ENCODE data around the gene TSC2.
A peak's percentile ranks its signal among the peaks of the same experiment; 100 is the strongest.
"Not testable (repeated sequence)": the region's sequence is repeated elsewhere in the genome, so short reads cannot be mapped to it uniquely, and the experiment has no call there.

TSC2 gene

DNA sequence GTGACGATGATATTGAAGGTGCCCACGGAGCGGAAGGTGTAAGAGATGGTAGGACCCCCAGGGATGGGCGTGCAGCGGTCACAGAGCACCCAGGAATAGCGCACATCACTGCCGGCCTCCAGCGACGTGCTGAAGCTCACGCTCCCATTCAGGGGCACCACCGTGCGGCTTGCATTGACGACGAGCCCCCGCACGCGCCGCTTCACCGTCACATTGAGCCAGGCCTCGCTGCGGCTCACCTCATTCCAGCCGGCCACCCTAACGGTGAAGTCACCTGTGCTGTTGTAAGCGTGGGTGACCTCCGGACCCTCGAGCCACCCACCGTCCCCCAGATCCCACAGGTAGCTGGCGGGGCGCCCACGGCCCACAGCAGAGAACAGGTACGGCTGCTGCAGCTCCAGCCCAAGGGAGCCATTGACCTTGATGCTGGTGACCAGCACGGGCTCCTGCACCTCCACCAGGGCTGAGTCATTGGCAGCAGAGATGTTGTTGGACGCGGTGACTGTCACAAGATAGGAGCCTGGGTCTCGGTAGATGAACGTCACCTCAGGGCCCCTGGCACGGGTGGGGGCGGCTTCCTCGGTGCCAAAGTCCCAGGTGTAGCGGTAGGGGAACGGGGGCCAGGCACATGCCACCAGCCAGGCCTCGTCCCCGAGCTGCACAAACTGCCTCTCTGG is 62.7 kb downstream of the TSC2 start:
- not testable (repeated sequence) for H3K27ac Mint-ChIP-seq; H3K4me3 Mint-ChIP-seq; H3K36me3 Mint-ChIP-seq (ENCODE audit: low read depth); H3K9me3 Mint-ChIP-seq; H3K27me3 Mint-ChIP-seq; DNase-seq; H3K4me1 Mint-ChIP-seq; ATAC-seq

DNA sequence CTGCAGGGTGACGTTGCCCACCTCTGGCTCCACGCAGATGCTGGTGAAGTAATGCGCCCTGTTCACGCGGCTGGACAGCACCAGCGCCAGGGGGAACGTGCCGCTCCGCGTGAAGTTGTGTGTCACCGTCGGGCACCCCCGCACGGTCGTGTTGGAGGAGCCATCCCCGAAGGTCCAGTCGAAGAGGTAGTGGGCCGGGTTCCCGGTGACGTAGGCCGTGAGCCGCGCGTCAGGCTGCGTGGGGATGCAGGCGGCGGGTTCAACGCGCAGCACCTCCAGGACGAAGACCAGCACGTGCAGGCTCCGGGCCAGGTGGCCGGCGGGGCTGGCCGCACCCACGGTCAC is 63.2 kb downstream of the TSC2 start:
- not testable (repeated sequence) for H3K4me3 Mint-ChIP-seq; H3K36me3 Mint-ChIP-seq (ENCODE audit: low read depth); H3K9me3 Mint-ChIP-seq; ATAC-seq; DNase-seq; H3K27me3 Mint-ChIP-seq; H3K27ac Mint-ChIP-seq; H3K4me1 Mint-ChIP-seq

DNA sequence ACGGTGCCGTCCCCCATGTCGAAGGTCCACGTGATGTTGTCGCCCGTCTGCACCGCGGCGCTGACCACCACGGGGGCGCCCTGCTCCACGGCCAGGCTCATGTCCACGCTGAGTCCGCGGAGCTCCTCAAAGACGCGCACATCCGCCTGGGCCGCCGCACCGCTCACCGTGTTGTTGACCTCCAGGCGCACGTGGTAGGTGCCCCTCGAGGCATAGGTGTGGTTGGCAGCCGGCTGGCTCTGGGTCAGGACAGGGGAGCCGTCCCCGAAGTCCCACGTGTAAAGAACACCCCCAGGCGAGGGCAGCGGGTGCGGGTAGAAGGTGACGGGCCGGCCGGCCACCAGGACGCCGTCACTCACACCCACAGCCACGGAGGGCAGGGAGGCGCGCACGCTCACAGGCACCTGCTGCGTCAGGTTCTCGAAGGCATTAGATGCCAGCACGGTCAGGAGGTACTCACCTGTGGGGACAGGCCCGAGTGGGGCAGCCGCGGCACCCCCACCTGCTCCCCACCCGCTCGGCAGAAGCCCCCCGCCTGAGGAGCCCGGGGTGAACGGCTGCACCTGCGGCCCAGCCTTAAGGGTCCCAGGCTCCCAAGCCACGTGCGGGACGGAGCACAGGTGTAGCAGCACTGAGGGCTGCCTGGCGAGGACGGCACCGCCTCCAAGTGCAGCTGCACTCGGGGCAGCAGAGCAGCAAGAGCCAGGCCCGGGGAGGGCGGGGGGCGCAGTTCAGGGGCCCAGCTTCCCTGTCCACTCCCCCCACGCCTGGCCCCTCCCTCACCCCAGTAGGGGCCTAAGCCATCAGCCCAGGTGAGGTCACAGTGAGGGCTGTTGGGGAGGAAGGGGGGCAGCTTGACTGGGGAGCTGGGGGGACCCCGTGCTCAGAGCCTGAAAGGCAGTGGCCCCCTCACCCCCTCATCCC is 63.9 kb downstream of the TSC2 start:
- not testable (repeated sequence) for H3K4me1 Mint-ChIP-seq; H3K27me3 Mint-ChIP-seq; H3K27ac Mint-ChIP-seq; H3K36me3 Mint-ChIP-seq (ENCODE audit: low read depth); H3K9me3 Mint-ChIP-seq; H3K4me3 Mint-ChIP-seq; DNase-seq
- peak; percentile 7 for ATAC-seq

DNA sequence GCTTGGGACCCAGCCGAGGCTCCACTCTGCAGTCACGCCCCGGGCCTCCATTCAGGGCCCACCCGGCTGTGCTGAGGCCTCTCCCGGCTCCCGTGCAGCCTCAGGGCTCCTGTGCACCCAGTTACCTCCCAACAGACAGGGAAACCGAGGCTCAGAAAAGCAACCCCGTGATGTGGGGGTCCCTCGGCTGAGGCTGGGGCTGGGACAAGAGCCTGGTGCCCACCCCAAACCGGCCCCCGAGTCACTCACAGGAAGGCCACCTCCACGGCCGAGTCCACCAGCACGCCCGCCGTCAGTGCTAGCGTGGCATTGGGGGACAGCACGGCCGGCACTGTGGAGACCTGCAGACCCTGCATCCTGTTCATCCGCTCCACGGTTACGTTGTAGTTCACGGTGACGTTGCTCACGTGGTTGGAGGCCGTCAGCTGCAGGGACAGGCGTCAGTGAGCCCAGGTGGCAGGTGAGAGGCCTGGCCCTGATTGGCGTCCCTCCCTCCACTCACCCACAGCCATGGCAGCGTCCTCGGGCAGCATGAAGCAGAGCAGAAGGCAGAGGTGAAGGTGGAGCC is 64.8 kb downstream of the TSC2 start:
- DNase-seq; H3K9me3 Mint-ChIP-seq; H3K27ac Mint-ChIP-seq; H3K4me3 Mint-ChIP-seq; H3K27me3 Mint-ChIP-seq; H3K36me3 Mint-ChIP-seq (ENCODE audit: low read depth); ATAC-seq; H3K4me1 Mint-ChIP-seq: not testable (repeated sequence)

DNA sequence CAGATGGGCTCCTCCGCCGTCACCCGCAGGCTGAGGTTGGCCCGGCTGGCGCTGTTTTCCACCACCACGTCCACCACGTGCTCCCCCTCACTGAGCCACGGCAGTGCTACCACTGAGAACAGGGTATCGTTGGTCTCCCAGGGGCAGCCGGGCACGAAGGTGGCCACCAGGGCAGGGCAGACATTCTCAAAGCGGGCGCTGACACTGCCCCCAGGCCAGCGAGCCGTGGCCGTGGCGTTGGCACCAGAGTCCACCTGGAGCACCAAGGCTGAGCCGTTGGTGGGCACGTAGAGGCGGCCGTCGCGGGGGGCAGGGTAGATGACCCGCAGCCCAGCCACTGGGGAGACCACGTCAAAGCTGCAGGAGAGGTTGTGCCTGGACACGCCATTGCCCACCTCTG is 66.4 kb downstream of the TSC2 start:
- H3K36me3 Mint-ChIP-seq (ENCODE audit: low read depth); H3K27ac Mint-ChIP-seq; H3K4me3 Mint-ChIP-seq; DNase-seq; H3K27me3 Mint-ChIP-seq; H3K9me3 Mint-ChIP-seq; ATAC-seq; H3K4me1 Mint-ChIP-seq: not testable (repeated sequence)

DNA sequence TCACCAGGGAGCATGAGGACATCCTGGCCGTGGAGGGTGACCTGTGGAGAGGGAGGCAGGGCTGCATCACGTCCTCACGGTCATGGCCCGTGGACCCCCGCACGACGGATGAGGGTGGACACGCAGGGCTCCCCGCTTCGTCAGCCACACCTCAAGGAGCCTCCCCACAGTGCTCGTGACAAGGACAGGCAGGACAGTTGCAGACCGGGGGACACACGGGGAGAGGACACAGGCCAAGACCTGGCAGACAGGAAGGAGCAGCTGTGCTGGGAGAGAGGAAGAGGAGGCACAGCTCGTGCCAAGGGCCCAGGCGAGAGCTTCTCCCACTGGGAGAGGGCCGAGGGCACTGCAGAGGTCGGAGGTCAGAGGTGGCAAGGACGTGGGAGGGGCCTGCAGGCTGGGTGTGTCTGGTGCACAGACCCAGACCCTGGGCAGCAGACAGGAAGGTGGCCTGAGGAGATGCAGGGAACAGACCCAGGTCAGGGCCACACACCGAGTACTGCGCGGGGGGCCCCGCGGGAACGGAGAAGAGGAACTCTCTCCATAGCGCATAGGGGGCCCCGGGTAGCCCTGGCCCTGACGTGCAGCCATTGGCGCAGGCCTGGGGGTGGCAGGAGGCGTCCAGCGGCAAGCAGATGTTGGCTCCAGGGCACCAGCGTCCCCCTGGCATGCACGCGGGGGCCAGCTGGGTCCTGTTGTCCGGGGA is 67.3 kb downstream of the TSC2 start:
- H3K9me3 Mint-ChIP-seq; H3K4me3 Mint-ChIP-seq; H3K4me1 Mint-ChIP-seq; H3K36me3 Mint-ChIP-seq (ENCODE audit: low read depth); ATAC-seq; H3K27ac Mint-ChIP-seq; H3K27me3 Mint-ChIP-seq; DNase-seq: not testable (repeated sequence)

DNA sequence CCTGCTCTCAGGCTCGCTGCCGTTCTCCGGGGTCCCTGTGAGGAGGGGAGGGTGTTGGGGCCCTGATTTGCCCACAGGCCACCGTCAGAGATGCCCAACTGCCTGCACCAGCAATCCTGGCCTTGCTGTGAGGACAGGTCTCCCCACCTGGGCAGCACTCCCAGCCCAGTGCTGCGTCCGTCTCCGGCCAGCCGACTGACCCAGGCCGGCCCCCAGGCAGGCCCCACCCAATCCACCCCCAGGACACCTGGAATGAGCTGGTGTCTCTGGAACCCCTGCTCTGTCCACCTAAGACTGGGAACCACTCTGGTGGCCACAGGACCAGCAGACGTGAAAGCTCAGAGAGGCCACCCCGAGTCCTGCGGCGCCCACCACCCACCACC is 67.8 kb downstream of the TSC2 start:
- H3K4me3 Mint-ChIP-seq: no peak overlapping the region
- H3K4me1 Mint-ChIP-seq: no peaks in the 10 kb centered on the region
- no peaks in the 10 kb centered on the region for H3K36me3 Mint-ChIP-seq (ENCODE audit: low read depth)
- no peak for DNase-seq
- no peak for ATAC-seq
- H3K27ac Mint-ChIP-seq: no peak overlapping the region
- H3K9me3 Mint-ChIP-seq: no peaks in the 10 kb centered on the region
- no peaks in the 10 kb centered on the region for H3K27me3 Mint-ChIP-seq

DNA sequence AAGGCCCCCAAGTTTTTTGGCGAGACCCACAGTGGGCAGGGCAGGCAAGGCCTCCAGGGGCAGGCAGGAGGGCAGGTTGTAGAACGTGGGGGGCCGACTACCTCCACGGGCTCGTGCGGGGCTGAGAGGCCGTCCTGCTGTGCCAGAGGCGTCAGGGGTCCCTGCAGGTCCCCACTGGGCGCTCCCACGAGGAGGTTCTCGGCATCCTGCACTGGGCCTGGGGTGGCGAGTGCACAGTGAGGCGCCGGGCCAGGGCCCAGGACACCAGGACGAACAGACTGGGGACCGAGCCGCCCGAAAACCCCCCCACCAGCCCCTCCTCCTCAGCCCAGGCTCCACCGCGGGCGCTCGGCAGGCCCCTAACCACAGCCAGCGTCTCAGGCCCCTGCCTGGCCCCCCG is 68.6 kb downstream of the TSC2 start:
- ATAC-seq: not testable (repeated sequence)

DNA sequence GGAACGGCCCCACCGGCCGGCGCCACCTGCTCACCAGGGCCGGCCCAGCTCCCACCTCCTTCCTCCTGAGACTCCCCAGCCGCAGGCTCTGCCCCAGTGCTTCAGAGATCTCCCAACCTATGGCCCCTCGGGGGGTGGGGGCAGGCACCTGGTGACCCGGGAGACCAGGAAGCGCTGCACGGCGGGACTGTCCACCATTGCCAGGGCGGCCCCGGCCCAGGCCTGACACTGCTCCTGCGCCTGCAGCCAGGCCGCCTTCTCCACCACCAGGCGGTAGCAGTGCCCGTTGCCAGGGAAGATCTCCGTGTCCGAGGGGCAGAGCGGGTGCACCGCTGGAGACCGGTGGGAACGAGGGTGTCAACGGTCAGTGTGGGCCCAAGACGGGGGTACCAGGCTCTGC is 69.6 kb downstream of the TSC2 start:
- H3K4me1 Mint-ChIP-seq; DNase-seq; H3K9me3 Mint-ChIP-seq; H3K4me3 Mint-ChIP-seq; ATAC-seq; H3K27me3 Mint-ChIP-seq; H3K27ac Mint-ChIP-seq; H3K36me3 Mint-ChIP-seq (ENCODE audit: low read depth): not testable (repeated sequence)

More for the DNA sequence above, 68.6 kb downstream of the TSC2 start:
- not testable (repeated sequence) for H3K9me3 Mint-ChIP-seq; H3K4me1 Mint-ChIP-seq; DNase-seq; H3K36me3 Mint-ChIP-seq (ENCODE audit: low read depth); H3K4me3 Mint-ChIP-seq; H3K27me3 Mint-ChIP-seq; H3K27ac Mint-ChIP-seq

DNA sequence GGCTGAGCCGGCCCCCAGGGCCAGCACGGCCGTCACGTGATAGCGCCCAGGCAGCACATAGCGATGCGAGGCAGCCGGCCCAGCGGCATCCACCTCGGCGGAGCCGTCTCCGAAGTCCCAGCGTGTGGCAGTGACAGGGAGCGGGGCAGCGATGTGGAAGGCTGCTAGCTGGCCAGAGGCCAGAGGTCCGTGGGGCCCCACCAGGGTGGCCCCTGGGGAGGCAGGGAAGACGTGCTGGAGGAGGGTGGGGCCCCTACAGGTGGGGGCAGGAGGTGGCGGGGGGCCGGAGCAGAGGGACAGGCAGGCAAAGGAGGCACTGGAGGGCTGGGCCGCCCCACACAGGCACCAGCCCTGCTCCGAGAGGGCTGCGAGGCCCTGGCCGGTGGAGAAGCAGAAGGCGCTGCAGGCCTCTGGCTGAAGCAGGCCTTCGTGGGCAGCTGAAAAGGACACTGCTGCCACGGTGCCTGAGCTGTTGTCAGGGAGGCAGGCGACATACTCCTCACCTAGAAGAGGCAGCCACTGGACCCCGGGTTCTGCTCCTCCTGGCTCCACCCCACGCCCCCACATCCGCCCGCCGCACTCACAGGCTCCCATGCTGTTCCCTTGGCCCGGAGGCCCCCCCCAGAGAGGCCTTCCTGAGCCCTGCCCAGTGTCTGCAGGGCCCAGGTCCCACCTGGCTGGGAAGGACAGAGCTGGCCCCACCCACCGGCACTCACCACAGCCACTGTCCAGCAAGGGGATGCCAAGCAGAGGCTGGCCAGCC is 70.4 kb downstream of the TSC2 start:
- not testable (repeated sequence) for H3K36me3 Mint-ChIP-seq (ENCODE audit: low read depth); H3K4me3 Mint-ChIP-seq; DNase-seq; H3K4me1 Mint-ChIP-seq; ATAC-seq; H3K9me3 Mint-ChIP-seq; H3K27me3 Mint-ChIP-seq; H3K27ac Mint-ChIP-seq

DNA sequence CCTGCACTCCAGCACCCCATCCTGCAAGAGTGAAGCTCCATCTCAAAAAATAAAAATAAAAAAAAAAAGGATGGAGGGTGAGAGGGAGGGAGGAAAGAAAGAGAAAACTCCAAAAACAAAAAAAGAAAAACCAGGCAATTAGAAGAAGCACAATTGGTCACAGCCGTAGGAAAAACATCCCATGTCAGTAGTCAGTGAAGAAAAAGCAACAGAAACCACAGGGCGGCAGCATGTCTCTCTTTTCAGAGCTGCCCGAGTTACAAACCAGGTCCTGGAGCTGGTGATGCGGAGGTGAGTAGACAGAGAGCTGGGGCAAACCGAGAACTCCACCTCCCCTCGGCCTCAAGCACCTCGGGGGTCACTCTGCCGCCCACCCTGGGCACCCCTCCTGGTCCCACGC is 73.5 kb downstream of the TSC2 start:
- DNase-seq; H3K9me3 Mint-ChIP-seq; H3K4me3 Mint-ChIP-seq; H3K4me1 Mint-ChIP-seq; H3K27me3 Mint-ChIP-seq; H3K36me3 Mint-ChIP-seq (ENCODE audit: low read depth); H3K27ac Mint-ChIP-seq: not testable (repeated sequence)
- ATAC-seq: peak; percentile 41

DNA sequence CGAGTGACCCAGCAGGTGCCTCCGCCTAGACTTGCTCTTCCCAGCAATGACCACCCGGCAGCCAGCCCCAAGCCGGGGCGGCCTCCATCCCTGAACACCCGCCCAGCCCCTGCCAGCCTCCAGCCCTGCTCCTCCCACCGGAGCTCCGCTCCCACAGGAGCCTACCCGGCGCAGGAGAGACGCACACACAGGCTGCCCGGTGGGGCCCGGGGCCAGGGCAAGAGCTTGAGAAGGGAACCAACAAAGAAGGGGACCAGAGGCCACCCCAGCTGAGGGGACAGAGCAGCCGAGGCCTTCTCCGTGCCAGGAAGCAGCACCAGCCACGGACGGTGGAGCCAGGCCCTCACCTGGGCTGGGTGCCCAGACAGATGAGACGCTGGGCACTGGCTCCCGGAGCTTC is 74.1 kb downstream of the TSC2 start:
- no peaks in the 10 kb centered on the region for H3K9me3 Mint-ChIP-seq
- no peak for DNase-seq

DNA sequence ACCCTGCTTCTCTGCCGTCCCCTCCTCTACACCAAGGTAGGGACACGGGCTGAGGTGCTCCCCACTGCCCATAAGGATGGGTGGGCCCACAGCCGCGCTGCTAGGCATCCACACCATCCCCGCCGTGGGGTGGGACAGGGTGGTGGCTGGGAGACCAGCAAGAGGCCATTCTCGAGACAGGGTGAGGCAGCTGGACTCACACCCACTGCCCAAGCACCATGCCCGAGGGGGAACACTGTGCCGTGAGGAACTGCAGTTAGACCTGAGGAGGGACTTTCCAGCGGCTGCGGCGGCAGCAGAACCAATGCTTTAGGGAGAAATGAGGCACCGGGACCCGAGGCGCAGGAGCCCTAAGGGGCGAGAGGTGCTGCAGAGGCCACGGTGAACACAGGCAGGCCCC is 74.6 kb downstream of the TSC2 start:
- no peaks in the 10 kb centered on the region for H3K9me3 Mint-ChIP-seq
- DNase-seq: no peak
- no peak overlapping the region for H3K4me3 Mint-ChIP-seq
- ATAC-seq: no peak
- peaks cover 7% of the 10 kb centered on the region for H3K4me1 Mint-ChIP-seq
- H3K36me3 Mint-ChIP-seq (ENCODE audit: low read depth): no peaks in the 10 kb centered on the region
- H3K27me3 Mint-ChIP-seq: no peaks in the 10 kb centered on the region
- H3K27ac Mint-ChIP-seq: no peak overlapping the region

More for the DNA sequence above, 74.1 kb downstream of the TSC2 start:
- Mint-ChIP-seq H3K27me3 (no peaks in the 10 kb centered on the region), H3K36me3 (ENCODE audit: low read depth) (no peaks in the 10 kb centered on the region), H3K27ac (no peak overlapping the region), H3K4me1 (peaks cover 4% of the 10 kb centered on the region), H3K4me3 (no peak overlapping the region)
- no peak for ATAC-seq

DNA sequence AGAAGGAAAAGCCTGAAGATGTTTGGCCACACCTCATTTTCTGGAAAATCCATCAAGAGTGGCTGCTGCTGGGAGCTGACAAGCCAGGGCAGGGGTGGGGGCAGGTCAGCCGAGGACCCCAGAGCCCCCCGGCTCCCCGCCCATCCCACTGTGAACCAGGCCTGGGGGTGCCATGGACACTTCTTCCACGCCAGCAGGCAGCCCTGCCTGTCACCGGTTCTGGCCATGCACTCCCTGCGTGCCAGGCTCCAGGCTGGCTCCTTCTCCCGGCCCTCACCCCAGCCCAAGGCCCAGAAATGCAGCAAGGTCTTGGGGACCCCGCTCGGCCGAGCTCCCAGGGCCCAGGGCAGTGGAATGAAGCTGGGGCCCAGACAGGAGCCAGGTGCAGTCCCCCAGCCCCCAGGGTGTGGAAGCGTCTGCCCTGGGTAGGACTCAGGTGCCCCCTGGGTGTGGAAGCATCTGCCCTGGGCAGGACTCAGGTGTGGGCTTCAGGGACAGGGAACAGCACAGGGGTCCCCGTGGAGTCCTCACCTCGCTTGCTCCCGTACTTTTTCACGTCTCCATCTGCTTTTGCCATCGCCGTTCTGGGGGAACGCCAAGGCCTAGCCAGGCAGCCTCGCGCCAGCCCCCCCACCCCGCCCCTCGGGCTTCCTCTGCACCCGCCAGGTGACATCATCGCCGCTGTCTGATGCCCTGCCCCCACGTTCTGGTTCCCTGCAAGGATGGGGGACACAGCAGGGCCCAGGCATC is 75.3 kb downstream of the TSC2 start:
- not testable (repeated sequence) for H3K36me3 Mint-ChIP-seq (ENCODE audit: low read depth); H3K27me3 Mint-ChIP-seq; DNase-seq; H3K9me3 Mint-ChIP-seq; H3K4me1 Mint-ChIP-seq; H3K27ac Mint-ChIP-seq; H3K4me3 Mint-ChIP-seq; ATAC-seq

Measured in activated naive CD8-positive, alpha-beta T cell treated with anti-CD3 and anti-CD28 coated beads, Interleukin-2, amount 50 U/mL, for 24 hours (primary cell).